NCI-H82 (cell line): Measurements from ENCODE around the gene ALK.
A peak's percentile ranks its signal among the peaks of the same experiment; 100 is the strongest.

Source experiments
- DNase-seq: peaks from one replicate; lab custom pipeline; 2025; lab: John Stamatoyannopoulos, UW

ALK gene

GRCh38 chr2:29363111-29363510 lies 558.3 kb downstream of the ALK start:
- DNase-seq = no peak

DNA sequence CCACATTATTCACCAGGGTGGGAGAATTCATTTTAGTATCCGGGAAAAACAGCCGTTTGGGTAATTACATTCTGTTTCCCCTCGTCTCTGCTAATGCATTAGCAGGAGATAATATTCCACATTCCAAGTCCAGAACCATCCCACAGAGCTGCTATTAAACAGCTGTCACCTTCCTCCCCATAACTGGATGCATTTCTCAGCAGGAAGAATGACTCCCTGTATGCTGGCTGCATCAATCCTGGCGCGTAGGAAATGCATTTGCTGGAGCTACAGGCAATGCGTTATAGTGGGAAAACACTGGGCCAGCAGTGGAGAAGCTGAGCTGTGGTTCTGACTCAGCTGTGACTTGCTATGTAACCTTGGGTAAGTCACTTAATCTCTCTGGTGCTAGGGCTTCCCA lies 560.2 kb downstream of the ALK start:
- no peak for DNase-seq

- no peak for DNase-seq
Observed at GRCh38 chr2:29360016-29360784, 561.2 kb downstream of the ALK start.

DNA sequence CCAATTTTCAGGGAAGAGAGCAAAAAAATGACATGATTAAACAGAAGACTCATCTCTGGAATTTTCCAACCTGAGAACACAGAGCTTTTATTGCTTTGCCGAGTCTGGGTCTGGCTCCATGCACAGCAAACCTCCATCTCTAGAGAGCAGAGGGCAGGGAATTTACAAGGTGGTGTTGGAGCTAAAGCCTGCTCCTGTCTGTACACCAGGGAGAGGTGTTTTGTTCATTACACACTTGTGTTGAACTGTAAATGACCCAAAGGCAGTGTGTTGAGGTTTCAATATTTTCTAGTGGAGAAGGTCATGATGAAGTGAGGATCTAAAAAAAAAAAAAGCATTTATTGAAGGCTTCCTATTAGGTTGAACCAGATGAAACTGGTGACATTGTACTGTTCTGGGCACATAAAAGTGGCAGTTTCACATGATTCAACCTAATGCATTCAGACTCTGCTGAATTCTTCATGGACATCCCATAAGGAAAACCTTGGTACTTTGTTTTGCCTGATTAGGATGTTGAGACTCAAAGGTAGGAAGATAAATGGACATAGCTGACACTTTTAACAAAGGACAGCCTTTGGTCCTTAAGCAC lies 567.9 kb downstream of the ALK start:
- DNase-seq = no peak

DNA sequence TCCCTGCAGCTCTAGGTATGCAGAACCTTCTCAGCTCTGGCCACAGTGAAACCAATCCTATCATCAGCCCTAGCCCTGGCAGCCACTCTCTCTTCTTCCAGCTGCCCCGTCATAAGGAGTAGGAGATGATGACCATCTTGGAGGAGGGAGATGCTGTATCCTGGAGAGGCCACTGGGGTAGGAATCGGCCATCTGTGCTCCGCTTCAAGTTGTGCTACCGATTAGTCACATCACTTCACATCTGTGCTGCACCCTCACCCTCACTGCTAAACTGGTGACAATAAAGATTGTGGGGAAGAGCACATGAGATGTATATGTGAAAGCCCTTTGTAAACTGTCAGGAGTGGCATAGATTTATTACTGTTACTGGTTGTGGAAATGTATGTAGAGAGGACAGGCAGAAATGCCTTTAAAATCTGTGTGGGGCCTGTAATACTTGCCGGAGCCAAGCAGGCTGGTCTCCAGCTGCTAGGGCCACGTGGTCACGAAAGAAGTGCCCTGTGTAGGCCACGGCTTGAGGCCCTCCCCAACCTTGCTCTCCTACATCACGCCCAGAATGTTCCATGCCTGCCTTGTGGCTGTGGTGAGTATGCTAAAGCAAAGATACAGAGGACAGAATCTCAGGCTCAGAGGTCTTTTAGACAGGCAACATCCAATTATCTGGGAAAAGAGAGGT lies 569.3 kb downstream of the ALK start:
- peak; percentile 22 for DNase-seq

DNA sequence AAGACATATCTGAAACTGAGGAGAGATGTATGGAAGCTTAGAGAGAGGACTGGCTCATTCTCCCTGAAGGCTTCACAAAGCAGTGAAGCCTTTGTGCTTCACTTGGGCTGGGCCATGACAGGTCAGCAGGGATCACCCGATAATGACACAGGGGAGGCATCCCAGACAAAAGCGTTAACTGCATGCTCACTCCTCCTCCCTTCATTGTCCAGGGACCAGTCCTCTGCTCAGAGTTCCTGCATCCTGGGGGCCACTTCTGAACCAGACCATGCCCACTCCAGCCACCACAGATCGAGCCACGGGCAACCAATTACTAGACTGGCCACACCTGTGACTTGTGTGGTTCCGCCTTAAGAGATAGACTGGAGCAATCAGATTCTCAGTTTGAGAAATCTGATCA lies 570.1 kb downstream of the ALK start:
- no peak for DNase-seq

- no peak for DNase-seq
Observed at GRCh38 chr2:29349316-29350030, 571.9 kb downstream of the ALK start.

GRCh38 chr2:29347774-29348461 lies 573.5 kb downstream of the ALK start:
- no peak for DNase-seq

GRCh38 chr2:29345236-29345635 lies 576.1 kb downstream of the ALK start:
- DNase-seq = no peak

DNA sequence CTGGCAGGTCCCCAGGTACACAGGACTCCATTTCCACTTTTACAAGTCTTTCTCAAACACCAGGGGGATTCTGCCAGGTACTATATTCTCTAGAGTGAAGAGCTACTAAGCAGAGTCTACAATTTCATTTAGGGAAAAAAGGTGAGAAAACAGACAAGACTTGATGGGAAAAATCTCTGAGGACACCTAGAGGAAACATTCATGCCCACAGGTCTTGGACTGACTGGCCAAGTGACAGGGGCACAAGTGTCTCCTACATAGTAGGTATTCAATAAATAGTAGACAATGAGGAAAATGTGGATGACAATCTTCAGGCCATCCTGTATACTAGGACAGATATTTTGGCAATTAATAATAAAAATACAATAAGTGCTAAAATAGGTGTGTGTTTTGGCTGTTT lies 577.6 kb downstream of the ALK start:
- DNase-seq = no peak

DNA sequence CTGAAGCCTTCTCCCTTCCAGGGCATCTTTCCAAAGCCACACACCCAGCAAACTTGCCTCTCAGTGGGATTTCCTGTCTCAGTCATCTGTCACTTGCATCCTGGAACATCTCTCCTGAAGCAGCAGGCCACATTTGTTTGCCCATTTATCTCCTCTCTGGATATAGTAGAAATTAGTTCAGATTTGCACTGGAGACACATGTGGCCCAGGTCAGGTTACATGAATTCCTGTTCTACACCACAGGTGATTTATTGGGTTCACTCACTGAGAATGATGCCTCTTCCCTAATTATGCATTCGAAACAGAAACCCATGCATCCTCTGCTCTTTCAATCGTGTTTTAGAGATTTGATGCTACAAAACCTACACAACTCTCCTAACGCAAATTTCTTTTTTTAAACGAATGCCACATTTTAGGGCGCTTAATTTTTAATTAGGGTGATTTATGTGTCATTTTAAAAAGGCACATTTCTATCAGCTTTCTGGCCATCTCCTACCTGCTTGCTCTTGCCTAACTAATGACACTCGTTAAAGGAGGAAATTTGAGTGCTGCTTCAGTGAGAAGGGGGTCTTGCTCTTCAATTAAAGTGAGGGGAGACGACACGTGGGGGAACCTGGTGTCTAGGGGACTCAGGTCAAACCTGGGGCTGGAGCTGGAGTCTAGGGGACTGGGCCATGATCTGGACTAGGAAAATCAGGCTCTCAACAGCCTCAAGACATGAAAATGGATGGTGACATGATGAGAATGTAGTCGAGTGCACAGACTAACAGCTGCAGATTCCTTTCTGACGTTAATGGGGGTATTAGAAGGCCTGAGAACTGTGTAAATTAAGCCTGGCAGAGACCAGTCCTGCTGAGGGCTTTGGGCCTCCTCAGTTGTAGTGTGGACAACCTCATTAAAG lies 584.8 kb downstream of the ALK start:
- peak; percentile 18 for DNase-seq

GRCh38 chr2:29335396-29335795 lies 586.0 kb downstream of the ALK start:
- DNase-seq = no peak

DNA sequence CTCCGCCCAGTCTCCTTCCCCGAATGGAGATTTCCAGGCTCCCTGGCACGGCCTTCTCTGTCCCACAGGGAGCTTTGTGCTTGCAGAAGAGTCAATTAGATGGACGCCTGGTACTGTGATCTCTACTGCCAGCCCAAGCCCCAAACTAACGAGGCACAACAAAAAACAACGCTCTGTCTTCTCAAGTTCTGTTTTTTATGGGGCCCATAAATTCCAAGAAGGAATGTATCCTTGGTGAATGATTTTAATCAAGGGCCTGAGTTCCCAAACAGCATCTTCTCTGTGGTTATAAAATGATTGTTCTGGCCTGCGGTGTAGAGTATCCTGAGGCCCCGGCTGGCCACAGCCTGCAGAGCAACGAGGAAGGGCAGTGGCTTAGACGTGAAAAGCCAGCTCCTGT lies 586.7 kb downstream of the ALK start:
- DNase-seq = no peak

DNA sequence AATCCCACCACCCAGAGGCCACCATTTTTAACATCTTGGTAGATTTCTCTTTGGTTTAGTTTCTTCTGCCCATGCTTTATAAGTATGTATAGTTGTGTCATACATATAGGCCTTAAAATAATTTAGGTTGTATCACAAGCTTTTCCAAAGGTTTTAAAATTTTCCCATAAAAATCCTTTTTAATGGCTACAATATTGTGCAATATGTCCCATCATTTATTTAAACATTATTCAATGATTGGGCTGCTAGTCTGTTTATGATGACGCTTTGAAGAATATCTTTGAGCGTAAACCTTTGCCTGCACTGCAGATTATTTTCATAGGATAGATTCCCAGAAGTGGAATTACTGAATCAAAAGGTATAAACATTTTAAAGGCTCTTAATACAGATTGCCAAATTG lies 588.8 kb downstream of the ALK start:
- no peak for DNase-seq

- DNase-seq = no peak
Observed at GRCh38 chr2:29329899-29330298, 591.5 kb downstream of the ALK start.

DNA sequence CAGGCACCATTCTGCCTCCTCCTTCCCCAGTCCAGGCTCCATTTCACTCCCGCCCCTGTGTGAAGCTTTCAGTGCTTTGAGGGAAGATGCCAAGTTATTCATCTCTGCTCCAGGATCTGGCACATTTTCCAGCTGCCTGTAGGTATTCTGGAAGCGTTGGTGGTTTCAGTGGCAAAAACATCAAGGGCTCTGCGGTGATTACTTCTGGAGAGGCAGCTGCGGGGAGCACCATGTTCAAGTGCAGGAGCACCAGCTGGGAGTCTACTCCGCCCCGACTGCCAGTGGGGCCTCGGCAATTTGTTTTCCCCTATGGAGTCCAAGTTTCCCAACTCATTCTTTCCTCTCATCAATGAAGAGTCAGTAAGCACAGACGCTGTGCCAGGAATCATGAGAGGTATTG lies 594.5 kb downstream of the ALK start:
- no peak for DNase-seq

DNA sequence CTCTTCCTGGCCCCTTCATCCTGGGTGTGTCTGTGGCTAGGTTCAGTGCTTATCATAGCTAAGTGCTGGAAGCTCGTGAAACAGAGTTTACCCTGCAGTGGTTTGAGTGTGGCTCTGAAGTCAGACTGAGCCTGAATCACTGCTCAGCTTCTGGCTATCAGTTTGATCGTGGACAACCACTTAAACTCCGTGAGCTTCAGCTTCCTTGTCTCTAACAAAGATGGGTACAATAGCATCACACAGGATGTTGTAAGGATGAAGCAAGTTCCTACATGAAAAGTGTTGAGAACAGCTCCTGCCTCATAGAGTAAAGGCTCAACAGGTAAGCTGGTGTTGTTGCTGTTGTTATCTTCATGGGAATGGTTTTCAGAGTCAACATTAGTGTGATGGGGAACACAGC lies 595.8 kb downstream of the ALK start:
- DNase-seq = no peak

DNA sequence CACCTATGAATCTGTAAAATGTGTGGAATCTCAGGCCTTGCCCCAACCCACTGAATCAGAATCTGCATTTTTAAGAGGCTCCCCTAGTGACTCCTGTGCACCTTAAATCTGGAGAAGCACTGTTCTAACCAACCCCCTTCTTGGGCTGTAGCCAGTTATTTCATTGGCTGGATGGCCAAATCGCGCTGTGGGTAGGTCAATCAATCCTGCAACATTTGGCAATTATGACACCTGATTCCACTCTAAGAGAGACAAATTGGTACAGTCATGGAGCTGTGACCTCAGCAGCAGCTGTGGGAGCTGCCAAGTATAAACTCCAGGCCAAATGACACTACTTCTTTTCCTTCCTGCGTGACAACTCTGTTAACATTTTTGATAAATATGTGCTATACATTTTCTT lies 597.4 kb downstream of the ALK start:
- DNase-seq = no peak

- DNase-seq = no peak
Observed at GRCh38 chr2:29323301-29323700, 598.1 kb downstream of the ALK start.

DNA sequence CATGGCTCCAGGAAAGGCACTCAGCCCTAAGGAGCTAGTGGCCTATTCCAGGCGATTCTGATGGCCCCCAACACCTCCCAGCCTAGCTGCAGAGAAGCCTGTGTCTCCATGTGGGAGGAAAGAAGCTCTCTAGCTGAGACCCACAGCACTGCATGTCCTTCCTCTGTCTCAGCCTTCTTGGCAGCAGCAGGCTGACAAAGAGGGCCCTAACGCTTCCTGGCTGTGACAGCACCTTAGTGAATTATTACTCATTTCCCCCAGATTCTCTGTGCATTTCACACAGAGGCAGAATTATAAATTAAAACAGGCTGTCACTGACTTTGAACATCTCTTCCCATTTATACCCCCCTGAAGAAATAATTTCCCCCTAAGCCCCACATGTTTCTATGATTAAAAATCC lies 599.4 kb downstream of the ALK start:
- DNase-seq = no peak

GRCh38 chr2:29317801-29318485 lies 603.4 kb downstream of the ALK start:
- no peak for DNase-seq
